Type B pancreatic cell (in vitro differentiated cells): ENCODE measurements around the gene PRH1. TPM values are rescaled to one million over a fixed set of nuclear protein-coding genes. Genes with fewer than 3 reads are reported as not detected.

Experiments
- DNase-seq: peaks from one replicate; pipeline ENCODE4 v3.0.0; 2021; ENCODE audit warnings: mixed read lengths; ENCODE audit not compliant: unreplicated experiment; ENCODE audit errors: extremely low spot score
- H3K27ac Mint-ChIP-seq: 2 replicates; pipeline ENCODE4 v1.8.0; 2021; ENCODE audit warnings: mild to moderate bottlenecking, mixed read lengths
- H3K27me3 Mint-ChIP-seq: 2 replicates; pipeline ENCODE4 v1.8.0; 2021; ENCODE audit warnings: mixed read lengths
- H3K36me3 Mint-ChIP-seq: 2 replicates; pipeline ENCODE4 v1.8.0; 2021; ENCODE audit warnings: mixed read lengths
- H3K4me1 Mint-ChIP-seq: one replicate; pipeline ENCODE4 v1.8.0; 2021; ENCODE audit warnings: mixed read lengths; ENCODE audit not compliant: unreplicated experiment
- H3K4me3 Mint-ChIP-seq: 2 replicates; pipeline ENCODE4 v1.8.0; 2021; ENCODE audit warnings: mild to moderate bottlenecking, mixed read lengths
- H3K9me3 Mint-ChIP-seq: 2 replicates; pipeline ENCODE4 v1.8.0; 2021; ENCODE audit warnings: mixed read lengths
- CTCF ChIP-seq: fragments of 200-600 bp; sonication (generic); conservative IDR thresholded peaks from 2 replicates; pipeline ENCODE4 v1.5.0; 2021; ENCODE audit warnings: antibody characterized with exemption, mild to moderate bottlenecking
- total RNA-seq: library from RNA; stranded (reverse); gene quantifications from 2 replicates; pipeline ENCODE4 v1.2.1, GENCODE V29; 2021; ENCODE audit warnings: low replicate concordance

PRH1 gene
- total RNA-seq, 1 donor from 2014 or later, result 16.8 TPM

- Mint-ChIP-seq H3K9me3 (peaks cover 7% of the 10 kb centered on the region), H3K27ac (no peak within 1 kb of the TSS), H3K4me1 (no peaks in the 10 kb centered on the region), H3K36me3 (peaks cover 30% of the 10 kb centered on the region), H3K27me3 (no peaks in the 10 kb centered on the region), H3K4me3 (no peak within 1 kb of the TSS)
- no peak for DNase-seq
- TF ChIP-seq CTCF, result no peak
Observed at GRCh38 chr12:10909462-10909861, 25.4 kb upstream of the PRH1 start, which contains the start of gene TAS2R13. Gene TAS2R13 (minus strand): TSS chr12:10909562. CDS start chr12:10909298, 264 bp downstream.

GRCh38 chr12:10904686-10905085, 20.6 kb upstream of the PRH1 start:
- no peak for TF ChIP-seq CTCF
- Mint-ChIP-seq H3K27me3 (no peaks in the 10 kb centered on the region), H3K4me3 (no peak overlapping the region), H3K27ac (no peak overlapping the region), H3K9me3 (peaks cover 14% of the 10 kb centered on the region), H3K4me1 (no peaks in the 10 kb centered on the region), H3K36me3 (peaks cover 46% of the 10 kb centered on the region)
- DNase-seq, result no peak

- H3K4me3 Mint-ChIP-seq, result no peak overlapping the region
- H3K36me3 Mint-ChIP-seq, result peaks cover 40% of the 10 kb centered on the region
- peaks cover 18% of the 10 kb centered on the region for H3K9me3 Mint-ChIP-seq
- no peak for TF ChIP-seq CTCF
- DNase-seq, result no peak
- H3K4me1 Mint-ChIP-seq, result no peaks in the 10 kb centered on the region
- no peaks in the 10 kb centered on the region for H3K27me3 Mint-ChIP-seq
- no peak overlapping the region for H3K27ac Mint-ChIP-seq
Observed at GRCh38 chr12:10901427-10901826, 17.4 kb upstream of the PRH1 start.

- H3K36me3 Mint-ChIP-seq, result peaks cover 39% of the 10 kb centered on the region
- TF ChIP-seq CTCF, result no peak
- H3K4me3 Mint-ChIP-seq, result no peak overlapping the region
- peaks cover 18% of the 10 kb centered on the region for H3K9me3 Mint-ChIP-seq
- H3K4me1 Mint-ChIP-seq, result no peaks in the 10 kb centered on the region
- no peak for DNase-seq
- H3K27ac Mint-ChIP-seq, result no peak overlapping the region
- H3K27me3 Mint-ChIP-seq, result no peaks in the 10 kb centered on the region
Observed at GRCh38 chr12:10900972-10901371, 16.9 kb upstream of the PRH1 start.

GRCh38 chr12:10900530-10900929, 16.5 kb upstream of the PRH1 start:
- Mint-ChIP-seq H3K36me3 (peaks cover 35% of the 10 kb centered on the region), H3K27me3 (no peaks in the 10 kb centered on the region), H3K4me1 (no peaks in the 10 kb centered on the region), H3K4me3 (no peak overlapping the region), H3K27ac (no peak overlapping the region), H3K9me3 (peaks cover 18% of the 10 kb centered on the region)
- TF ChIP-seq CTCF, result no peak
- no peak for DNase-seq

- Mint-ChIP-seq H3K36me3 (peaks cover 15% of the 10 kb centered on the region), H3K27me3 (no peaks in the 10 kb centered on the region), H3K4me3 (no peak overlapping the region), H3K9me3 (peaks cover 4% of the 10 kb centered on the region), H3K27ac (no peak overlapping the region), H3K4me1 (no peaks in the 10 kb centered on the region)
- no peak for TF ChIP-seq CTCF
- no peak for DNase-seq
Observed at GRCh38 chr12:10896854-10897253, 12.8 kb upstream of the PRH1 start.
